OCI-LY1 (cell line): ENCODE data around the gene TMEM252.

Source experiments
- H2AFZ ChIP-seq: fragments of 200-600 bp; sonication (generic), shearing (Covaris generic); 2 replicates; pipeline ENCODE4 v1.6.0; 2014; ENCODE audit warnings: antibody characterized with exemption, mild to moderate bottlenecking, low read length
- H3F3A ChIP-seq: fragments of 200-600 bp; sonication (generic), shearing (Covaris generic); 2 replicates; pipeline ENCODE4 v1.6.0; 2014; ENCODE audit warnings: mild to moderate bottlenecking, antibody characterized with exemption, low read length, moderate library complexity; ENCODE audit not compliant: insufficient read depth
- H3K27ac ChIP-seq: fragments of 200-600 bp; sonication (generic); 2 replicates; pipeline ENCODE4 v1.5.1; 2014; ENCODE audit warnings: low read length, mixed run types, mild to moderate bottlenecking, low read depth; ENCODE audit not compliant: poor library complexity, severe bottlenecking
- H3K27me3 ChIP-seq: fragments of 200-600 bp; sonication (generic); 2 replicates; pipeline ENCODE4 v1.6.0; 2014; ENCODE audit warnings: antibody characterized with exemption, mild to moderate bottlenecking, low read length, moderate library complexity; ENCODE audit not compliant: insufficient read depth
- H3K36me3 ChIP-seq: fragments of 200-600 bp; sonication (generic); 2 replicates; pipeline ENCODE4 v1.6.1; 2014; ENCODE audit warnings: mild to moderate bottlenecking, antibody characterized with exemption, low read length, moderate library complexity, mixed read lengths; ENCODE audit not compliant: insufficient read depth
- H3K4me1 ChIP-seq: fragments of 200-600 bp; sonication (generic); 2 replicates; pipeline ENCODE4 v1.5.1; 2014; ENCODE audit warnings: mild to moderate bottlenecking, low read length, moderate library complexity; ENCODE audit not compliant: insufficient read depth, severe bottlenecking
- H3K4me2 ChIP-seq: fragments of 200-600 bp; sonication (generic), shearing (Covaris generic); 2 replicates; pipeline ENCODE4 v1.6.1; 2014; ENCODE audit warnings: low read length
- H3K4me3 ChIP-seq: fragments of 200-600 bp; sonication (generic); 2 replicates; pipeline ENCODE4 v1.5.1; 2014; ENCODE audit warnings: low read length, low read depth, mild to moderate bottlenecking, mixed read lengths; ENCODE audit not compliant: poor library complexity, severe bottlenecking
- H3K79me2 ChIP-seq: fragments of 200-600 bp; shearing (Covaris generic); 2 replicates; pipeline ENCODE4 v1.6.1; 2016; ENCODE audit warnings: mixed run types, low read length, mixed read lengths; ENCODE audit not compliant: insufficient read depth
- H3K9ac ChIP-seq: fragments of 200-600 bp; sonication (generic), shearing (Covaris generic); 2 replicates; pipeline ENCODE4 v1.6.1; 2014; ENCODE audit warnings: mild to moderate bottlenecking, low read length, mixed read lengths
- H3K9me2 ChIP-seq: fragments of 200-600 bp; sonication (generic), shearing (Covaris generic); 2 replicates; pipeline ENCODE4 v1.6.1; 2014; ENCODE audit warnings: low read depth, mild to moderate bottlenecking, low read length, mixed read lengths
- H3K9me3 ChIP-seq: fragments of 200-600 bp; shearing (Covaris generic); 2 replicates; pipeline ENCODE4 v1.6.1; 2014; ENCODE audit warnings: low read length, mixed read lengths
- H4K20me1 ChIP-seq: fragments of 200-600 bp; sonication (generic), shearing (Covaris generic); 2 replicates; pipeline ENCODE4 v1.6.0; 2016; ENCODE audit warnings: mild to moderate bottlenecking, low read length; ENCODE audit not compliant: insufficient read depth
- EZH2 ChIP-seq: fragments of 200-600 bp; sonication (generic), shearing (Covaris generic); IDR thresholded peaks from 2 replicates; pipeline ENCODE4 v1.8.0; 2017; ENCODE audit warnings: borderline replicate concordance, mixed run types, mild to moderate bottlenecking, antibody characterized with exemption, low read length, moderate library complexity, mixed read lengths
- TF ChIP-seq, protein P1 (sequence below): fragments of 200-600 bp; sonication (generic), shearing (Covaris generic); IDR thresholded peaks from 2 replicates; pipeline ENCODE4 v1.5.1; 2017; ENCODE audit warnings: mild to moderate bottlenecking, antibody characterized with exemption, low read length, moderate library complexity, mixed read lengths

The TMEM252 gene

DNA sequence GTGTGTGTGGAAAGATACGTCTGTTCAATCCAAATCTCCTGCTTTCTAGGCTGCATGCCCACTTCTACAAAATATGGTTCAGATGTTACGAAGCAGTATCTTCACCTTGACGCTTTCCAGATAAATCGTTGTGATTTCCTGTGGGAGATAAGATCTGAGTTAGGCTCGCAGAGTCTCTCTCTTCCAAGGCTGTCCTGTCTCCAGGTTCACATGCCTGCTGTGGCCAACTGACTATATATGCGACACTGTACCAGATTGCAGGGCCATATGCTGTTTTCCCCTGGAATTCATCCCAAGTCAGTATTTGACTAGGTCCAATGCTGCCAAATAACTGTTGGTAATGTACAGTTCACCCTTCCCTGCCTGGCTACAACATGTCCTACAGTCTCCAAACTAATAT lies 47.9 kb downstream of the TMEM252 start:
- H3K4me2 ChIP-seq = no peak overlapping the region
- no peaks in the 10 kb centered on the region for H3K79me2 ChIP-seq
- no peaks in the 10 kb centered on the region for H3K9me3 ChIP-seq
- TF ChIP-seq, protein P1, sequence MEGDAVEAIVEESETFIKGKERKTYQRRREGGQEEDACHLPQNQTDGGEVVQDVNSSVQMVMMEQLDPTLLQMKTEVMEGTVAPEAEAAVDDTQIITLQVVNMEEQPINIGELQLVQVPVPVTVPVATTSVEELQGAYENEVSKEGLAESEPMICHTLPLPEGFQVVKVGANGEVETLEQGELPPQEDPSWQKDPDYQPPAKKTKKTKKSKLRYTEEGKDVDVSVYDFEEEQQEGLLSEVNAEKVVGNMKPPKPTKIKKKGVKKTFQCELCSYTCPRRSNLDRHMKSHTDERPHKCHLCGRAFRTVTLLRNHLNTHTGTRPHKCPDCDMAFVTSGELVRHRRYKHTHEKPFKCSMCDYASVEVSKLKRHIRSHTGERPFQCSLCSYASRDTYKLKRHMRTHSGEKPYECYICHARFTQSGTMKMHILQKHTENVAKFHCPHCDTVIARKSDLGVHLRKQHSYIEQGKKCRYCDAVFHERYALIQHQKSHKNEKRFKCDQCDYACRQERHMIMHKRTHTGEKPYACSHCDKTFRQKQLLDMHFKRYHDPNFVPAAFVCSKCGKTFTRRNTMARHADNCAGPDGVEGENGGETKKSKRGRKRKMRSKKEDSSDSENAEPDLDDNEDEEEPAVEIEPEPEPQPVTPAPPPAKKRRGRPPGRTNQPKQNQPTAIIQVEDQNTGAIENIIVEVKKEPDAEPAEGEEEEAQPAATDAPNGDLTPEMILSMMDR = no peak
- TF ChIP-seq EZH2 = no peak
- H3K9ac ChIP-seq = no peak overlapping the region
- no peaks in the 10 kb centered on the region for H3F3A ChIP-seq
- no peaks in the 10 kb centered on the region for H3K36me3 ChIP-seq
- H3K4me1 ChIP-seq = no peaks in the 10 kb centered on the region
- H4K20me1 ChIP-seq = no peaks in the 10 kb centered on the region
- H3K4me3 ChIP-seq = no peak overlapping the region
- H3K27ac ChIP-seq = no peak overlapping the region
- H3K27me3 ChIP-seq = no peaks in the 10 kb centered on the region
- H3K9me2 ChIP-seq = no peaks in the 10 kb centered on the region
- no peak overlapping the region for H2AFZ ChIP-seq

DNA sequence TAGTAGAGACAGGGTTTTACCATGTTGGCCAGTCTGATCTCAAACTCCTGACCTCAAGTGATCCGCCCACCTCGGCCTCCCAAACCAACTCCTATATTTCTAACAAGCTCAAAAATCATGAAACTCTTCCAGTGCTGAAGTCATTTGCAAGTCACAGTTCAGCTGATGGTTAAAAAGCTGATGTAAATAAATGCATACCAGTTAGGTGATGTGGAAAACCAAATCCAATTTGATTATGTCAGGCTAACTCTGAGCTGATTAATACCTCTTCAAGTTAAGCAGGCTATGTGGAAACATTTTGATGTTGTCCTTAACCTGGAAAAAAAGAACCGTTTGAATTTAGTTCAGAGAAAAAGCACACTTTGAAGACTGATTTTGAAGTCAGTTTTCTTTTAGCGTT lies 51.0 kb downstream of the TMEM252 start:
- Histone ChIP-seq H4K20me1 (no peaks in the 10 kb centered on the region), H2AFZ (no peak overlapping the region), H3K27me3 (no peaks in the 10 kb centered on the region), H3F3A (no peaks in the 10 kb centered on the region), H3K9me2 (no peaks in the 10 kb centered on the region), H3K9ac (no peak overlapping the region), H3K9me3 (no peaks in the 10 kb centered on the region), H3K27ac (no peak overlapping the region), H3K4me3 (no peak overlapping the region), H3K4me2 (no peak overlapping the region), H3K36me3 (no peaks in the 10 kb centered on the region), H3K79me2 (no peaks in the 10 kb centered on the region), H3K4me1 (no peaks in the 10 kb centered on the region)
- TF ChIP-seq EZH2 = no peak
- TF ChIP-seq, protein P1 = no peak

DNA sequence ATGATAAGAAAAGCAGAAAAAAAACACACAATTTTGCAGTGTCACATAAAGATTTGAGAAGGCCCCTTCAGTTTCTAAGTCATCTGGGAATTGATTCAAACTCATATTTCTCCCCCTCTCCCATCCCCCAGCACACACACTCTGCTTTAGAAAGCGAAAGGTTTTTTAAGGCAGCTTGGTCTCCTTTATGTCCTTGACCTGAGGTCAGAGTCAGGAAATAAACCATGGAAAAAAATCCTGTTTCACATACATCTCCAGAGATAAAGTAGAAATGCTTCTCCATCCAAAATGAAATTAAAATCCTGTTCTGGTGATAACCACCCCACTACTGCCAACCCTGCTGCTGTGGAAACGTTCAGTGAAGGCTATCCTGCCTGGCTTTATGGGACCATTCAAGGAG lies 52.6 kb downstream of the TMEM252 start:
- Histone ChIP-seq H3K9me3 (no peaks in the 10 kb centered on the region), H3F3A (no peaks in the 10 kb centered on the region), H3K36me3 (no peaks in the 10 kb centered on the region), H3K9me2 (no peaks in the 10 kb centered on the region), H3K27ac (no peak overlapping the region), H3K79me2 (no peaks in the 10 kb centered on the region), H3K4me2 (no peak overlapping the region), H3K4me3 (no peak overlapping the region), H3K4me1 (no peaks in the 10 kb centered on the region), H4K20me1 (no peaks in the 10 kb centered on the region), H3K9ac (no peak overlapping the region), H2AFZ (no peak overlapping the region), H3K27me3 (no peaks in the 10 kb centered on the region)
- no peak for TF ChIP-seq EZH2
- TF ChIP-seq, protein P1 = no peak
